Endothelial cell of umbilical vein (primary cell): ENCODE measurements around the gene CD83. TPM values are rescaled to one million over a fixed set of nuclear protein-coding genes. Genes with fewer than 3 reads are reported as not detected.

ENCODE experiments used
- BruUV-seq: library from RNA; stranded (reverse); fragments of 400-500 nt; replicated peaks from 2 replicates; lab custom pipeline; 2021; lab: Mats Ljungman, UMichigan
- CTCF ChIA-PET: fragments of 300-600, 350-600 bp; sonication (Branson Sonifier 250); formaldehyde crosslinking; loops from one replicate; lab custom pipeline; 2021; ENCODE audit warnings: antibody characterized with exemption, inconsistent platforms; lab: Charles Lee
- POLR2A ChIA-PET: fragments of 300-600, 350-600 bp; sonication (Branson Sonifier 250); formaldehyde crosslinking; loops from one replicate; lab custom pipeline; 2021; ENCODE audit warnings: antibody characterized with exemption, inconsistent platforms; lab: Charles Lee
- DNase-seq: peaks from one replicate; pipeline ENCODE4 v3.0.0-alpha.2; 2011; ENCODE audit warnings: low read depth, low spot score
- FAIRE-seq: peaks from 2 replicates; lab custom pipeline; 2011; peaks lifted over from hg19 to GRCh38; lab: Jason Lieb, UNC
- H2AFZ ChIP-seq: 2 replicates; pipeline ENCODE4 v1.6.0; 2012; ENCODE audit warnings: low read depth, low read length, control low read depth, inconsistent platforms
- H3K27ac ChIP-seq: 2 replicates; pipeline ENCODE4 v1.5.1; 2011; ENCODE audit warnings: low read depth, mild to moderate bottlenecking, control low read depth, low read length, moderate library complexity; ENCODE audit not compliant: insufficient read depth
- H3K27me3 ChIP-seq, 2 experiments: 2 replicates each; pipeline versions ENCODE4 v1.6.0 to v1.6.1; 2011; ENCODE audit warnings: low read length in 2 of 2, mixed read lengths in 1 of 2; ENCODE audit not compliant: control insufficient read depth in 2 of 2, insufficient read depth in 2 of 2
- H3K36me3 ChIP-seq, 2 experiments: 2 replicates in 1 of 2; 3 replicates in 1 of 2; pipeline ENCODE4 v1.5.1; 2011; ENCODE audit warnings: low read length in 2 of 2, mild to moderate bottlenecking in 1 of 2, moderate library complexity in 1 of 2; ENCODE audit not compliant: control insufficient read depth in 2 of 2, insufficient read depth in 2 of 2; ENCODE audit errors: extremely low read depth in 1 of 2
- H3K4me1 ChIP-seq: 3 replicates; pipeline ENCODE4 v1.5.1; 2011; ENCODE audit warnings: mild to moderate bottlenecking, low read length; ENCODE audit not compliant: control insufficient read depth, insufficient read depth; ENCODE audit errors: extremely low read depth
- H3K4me2 ChIP-seq: 2 replicates; pipeline ENCODE4 v1.6.1; 2011; ENCODE audit warnings: low read length, control low read depth, mixed read lengths; ENCODE audit not compliant: insufficient read depth
- H3K4me3 ChIP-seq, 3 experiments: fragments of 200-600 bp in 1 of 3; sonication (generic), shearing (Covaris generic) in 1 of 3; replicated peaks in 1 of 3; 2 replicates each; pipeline ENCODE4 v1.5.1; 2011 to 2016; ENCODE audit warnings: control low read depth in 3 of 3, low read length in 3 of 3, mild to moderate bottlenecking in 2 of 3, inconsistent platforms in 1 of 3, low read depth in 1 of 3, moderate library complexity in 1 of 3; ENCODE audit not compliant: insufficient read depth in 1 of 3
- H3K79me2 ChIP-seq: 2 replicates; pipeline ENCODE4 v1.6.0; 2012; ENCODE audit warnings: low read length, inconsistent platforms; ENCODE audit not compliant: control insufficient read depth, insufficient read depth
- H3K9ac ChIP-seq: replicated peaks from 2 replicates; pipeline ENCODE3; 2011; ENCODE audit warnings: low read length, control low read depth; ENCODE audit not compliant: insufficient read depth; ENCODE audit errors: extremely low read depth
- H3K9me1 ChIP-seq: replicated peaks from 3 replicates; pipeline ENCODE4 v1.6.0; 2011; ENCODE audit warnings: mild to moderate bottlenecking, low read length; ENCODE audit not compliant: control insufficient read depth, insufficient read depth; ENCODE audit errors: extremely low read depth
- H3K9me3 ChIP-seq: replicated peaks from 2 replicates; pipeline ENCODE4 v1.5.1; 2012; ENCODE audit warnings: low read length, inconsistent platforms; ENCODE audit not compliant: control insufficient read depth, insufficient read depth
- H4K20me1 ChIP-seq: replicated peaks from 2 replicates; pipeline ENCODE3; 2011; ENCODE audit warnings: mild to moderate bottlenecking, low read length; ENCODE audit not compliant: control insufficient read depth, insufficient read depth; ENCODE audit errors: extremely low read depth
- EZH2 ChIP-seq: IDR thresholded peaks from 2 replicates; pipeline ENCODE4 v1.6.1; 2012; ENCODE audit warnings: borderline replicate concordance, low read depth, mild to moderate bottlenecking, moderate library complexity, low read length, inconsistent platforms; ENCODE audit not compliant: severe bottlenecking
- GATA2 ChIP-seq: IDR thresholded peaks from 2 replicates; pipeline ENCODE4 v1.7.0; 2011; ENCODE audit warnings: low read depth, mild to moderate bottlenecking, moderate library complexity, mixed read lengths, low read length; ENCODE audit not compliant: insufficient read length, insufficient read depth
- JUN ChIP-seq: IDR thresholded peaks from 2 replicates; pipeline ENCODE4 v1.6.1; 2011; ENCODE audit warnings: borderline replicate concordance, low read depth; ENCODE audit not compliant: insufficient read length, insufficient read depth
- MYC ChIP-seq: IDR thresholded peaks from one replicate; pipeline ENCODE4 v1.6.1; 2011; ENCODE audit warnings: mild to moderate bottlenecking, low read depth, low read length
- POLR2A ChIP-seq: IDR thresholded peaks from 2 replicates; pipeline ENCODE4 v1.6.1; 2012; ENCODE audit warnings: low read depth, mild to moderate bottlenecking, control low read depth, low read length
- POLR2AphosphoS5 ChIP-seq: IDR thresholded peaks from 2 replicates; pipeline ENCODE4 v1.6.1; 2012; ENCODE audit warnings: low read depth, mild to moderate bottlenecking, control low read depth, low read length, moderate library complexity; ENCODE audit not compliant: insufficient read depth
- dilution Hi-C: fragments of 300-500 bp; cut with MboI; formaldehyde crosslinking; loops from one replicate; pipeline ENCODE4 v1.15.0; 2019; ENCODE audit warnings: low sequenced_read_pairs; ENCODE audit not compliant: extremely low pct_ligation_motif_present
- intact Hi-C: fragments of 100-400 bp; cut with micrococcal nuclease; formaldehyde crosslinking; loops from one replicate; pipeline ENCODE4 v1.10.0; 2022
- polyA plus RNA-seq, 4 experiments: library from polyadenylated mRNA; depleted of rRNA in 3 of 4; stranded (reverse) in 3 of 4; unstranded in 1 of 4; fragments of >200 nt; gene quantifications; 2 replicates each; pipeline versions ENCODE4 v1.2.1 to v1.2.3, GENCODE V29; 2011 to 2012; ENCODE audit warnings: missing spikeins in 1 of 4
- total RNA-seq: library from RNA; stranded (reverse); gene quantifications from 2 replicates; pipeline ENCODE4 v1.2.3, GENCODE V29; 2021
- TF ChIP-seq, protein P1 (sequence below), 2 donors: IDR thresholded peaks; 1 replicate in 1 of 2; 2 replicates in 1 of 2; pipeline ENCODE4 v1.5.1; 2011; ENCODE audit warnings: low read length in 2 of 2, mild to moderate bottlenecking in 2 of 2, moderate library complexity in 2 of 2, control low read depth in 1 of 2, inconsistent platforms in 1 of 2, low read depth in 1 of 2; ENCODE audit not compliant: insufficient read depth in 1 of 2; ENCODE audit errors: extremely low read depth in 1 of 2
- TF ChIP-seq, protein P2 (sequence below): IDR thresholded peaks from 2 replicates; pipeline ENCODE4 v1.6.1; 2011; ENCODE audit not compliant: insufficient read depth, insufficient read length

CD83 gene
- total and polyA plus RNA-seq, 2 donors (not counting 3 experiments of a cell fraction or from before 2014, with no cell fraction given), result 0.40 to 0.46 TPM

DNA sequence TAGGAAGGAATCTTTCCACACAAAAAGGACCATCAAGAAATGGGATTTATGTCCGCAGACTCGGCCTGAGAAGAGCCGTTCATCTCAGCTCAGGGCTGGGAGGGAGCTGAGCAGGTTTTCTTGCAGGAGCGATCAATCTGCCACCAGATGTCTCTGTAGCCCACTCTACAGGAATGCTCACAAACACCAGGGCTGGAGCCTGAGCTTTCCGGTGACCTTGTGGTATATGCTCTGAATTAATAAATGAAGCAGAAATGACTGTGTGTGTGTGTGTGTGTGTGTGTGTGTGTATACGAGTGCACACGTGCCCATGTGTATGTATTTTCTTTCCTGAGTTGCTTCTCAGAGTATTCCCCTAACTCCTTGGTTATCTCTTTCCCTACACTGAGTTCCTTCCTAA is 12.0 kb downstream of the CD83 start:
- Histone ChIP-seq H3K27ac (no peak overlapping the region), H3K4me3 (no peak overlapping the region), H2AFZ (no peak overlapping the region), H3K4me2 (no peak overlapping the region), H3K79me2 (no peaks in the 10 kb centered on the region), H4K20me1 (no peaks in the 10 kb centered on the region), H3K9me1 (no peaks in the 10 kb centered on the region), H3K27me3 (no peaks in the 10 kb centered on the region), H3K36me3 (no peaks in the 10 kb centered on the region), H3K4me1 (no peaks in the 10 kb centered on the region), H3K9me3 (no peaks in the 10 kb centered on the region), H3K9ac (no peak overlapping the region)
- POLR2A ChIA-PET, result interaction anchor here (0.6 kb wide), 1 partner anchor 1344 kb away, joined by 3 read pairs; no protein-coding TSS in a partner anchor
- TF ChIP-seq, protein P1, sequence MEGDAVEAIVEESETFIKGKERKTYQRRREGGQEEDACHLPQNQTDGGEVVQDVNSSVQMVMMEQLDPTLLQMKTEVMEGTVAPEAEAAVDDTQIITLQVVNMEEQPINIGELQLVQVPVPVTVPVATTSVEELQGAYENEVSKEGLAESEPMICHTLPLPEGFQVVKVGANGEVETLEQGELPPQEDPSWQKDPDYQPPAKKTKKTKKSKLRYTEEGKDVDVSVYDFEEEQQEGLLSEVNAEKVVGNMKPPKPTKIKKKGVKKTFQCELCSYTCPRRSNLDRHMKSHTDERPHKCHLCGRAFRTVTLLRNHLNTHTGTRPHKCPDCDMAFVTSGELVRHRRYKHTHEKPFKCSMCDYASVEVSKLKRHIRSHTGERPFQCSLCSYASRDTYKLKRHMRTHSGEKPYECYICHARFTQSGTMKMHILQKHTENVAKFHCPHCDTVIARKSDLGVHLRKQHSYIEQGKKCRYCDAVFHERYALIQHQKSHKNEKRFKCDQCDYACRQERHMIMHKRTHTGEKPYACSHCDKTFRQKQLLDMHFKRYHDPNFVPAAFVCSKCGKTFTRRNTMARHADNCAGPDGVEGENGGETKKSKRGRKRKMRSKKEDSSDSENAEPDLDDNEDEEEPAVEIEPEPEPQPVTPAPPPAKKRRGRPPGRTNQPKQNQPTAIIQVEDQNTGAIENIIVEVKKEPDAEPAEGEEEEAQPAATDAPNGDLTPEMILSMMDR (IDR thresholded peaks at IDR 0.05; ENCODE audit: extremely low read depth in 1 of 2, insufficient read depth in 1 of 2, low read depth in 1 of 2, low read length in 2 of 2), result peak; percentile 20 to 50
- no peak for TF ChIP-seq GATA2
- intact Hi-C loops, result loop anchor here (1.0 kb wide), 1 partner anchor 15 kb away; no protein-coding TSS in a partner anchor
- dilution Hi-C loops, result no loop called here
- DNase-seq, result peak; percentile 40
- peak; percentile 15 for FAIRE-seq
- CTCF ChIA-PET, result interaction anchor here (0.6 to 2.2 kb wide), 13 partner anchors 10 to 1498 kb away, joined by 3 to 17 read pairs (median 4); no protein-coding TSS in a partner anchor
- BruUV-seq, result no TSS peak

DNA sequence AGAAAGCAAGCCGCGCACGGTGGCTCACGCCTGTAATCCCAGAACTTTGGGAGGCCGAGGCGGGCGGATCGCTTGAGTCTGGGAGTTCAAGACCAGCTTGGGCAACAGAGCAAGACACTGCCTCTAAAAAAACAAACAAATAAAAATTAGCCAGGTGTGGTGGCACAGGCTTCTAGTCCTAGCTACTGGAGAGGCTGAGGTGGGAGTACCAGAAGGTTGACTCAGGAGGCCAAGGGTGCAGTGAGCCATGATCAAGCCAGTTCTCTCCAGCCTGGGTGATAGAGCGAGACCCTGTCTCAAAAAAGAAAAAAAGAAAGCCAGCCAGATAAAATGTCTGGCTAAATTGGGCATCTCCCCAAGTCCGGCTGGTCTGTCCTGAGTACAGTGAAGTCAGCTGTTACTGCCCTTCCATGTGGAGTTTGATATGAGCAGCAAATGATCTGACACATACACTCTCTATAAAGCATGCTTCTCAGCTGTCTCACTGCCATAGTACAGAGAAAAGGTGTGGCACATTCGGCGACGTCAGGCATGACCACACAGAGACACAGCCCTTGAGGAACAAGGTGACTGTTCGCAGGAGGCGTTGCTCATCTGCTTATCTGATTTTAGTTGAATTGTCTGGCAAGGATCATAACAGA is 13.0 kb downstream of the CD83 start:
- dilution Hi-C loops (no loop called here), intact Hi-C loops (no loop called here)
- Histone ChIP-seq H3K27me3 (no peaks in the 10 kb centered on the region), H3K4me1 (no peaks in the 10 kb centered on the region), H2AFZ (no peak overlapping the region), H3K27ac (no peak overlapping the region), H4K20me1 (no peaks in the 10 kb centered on the region), H3K9me3 (no peaks in the 10 kb centered on the region), H3K36me3 (no peaks in the 10 kb centered on the region), H3K4me3 (no peak overlapping the region), H3K9me1 (no peaks in the 10 kb centered on the region), H3K9ac (no peak overlapping the region), H3K4me2 (no peak overlapping the region), H3K79me2 (no peaks in the 10 kb centered on the region)
- ChIA-PET CTCF (interaction anchor here (1.4 to 1.7 kb wide), 2 partner anchors 9 to 80 kb away, joined by 6 read pairs; no protein-coding TSS in a partner anchor), POLR2A (no interaction called here)
- no peak for DNase-seq
- TF ChIP-seq JUN, result no peak
- no peak for TF ChIP-seq MYC
- no peak for TF ChIP-seq POLR2AphosphoS5
- TF ChIP-seq EZH2, result no peak
- TF ChIP-seq POLR2A, result no peak
- TF ChIP-seq, protein P2, sequence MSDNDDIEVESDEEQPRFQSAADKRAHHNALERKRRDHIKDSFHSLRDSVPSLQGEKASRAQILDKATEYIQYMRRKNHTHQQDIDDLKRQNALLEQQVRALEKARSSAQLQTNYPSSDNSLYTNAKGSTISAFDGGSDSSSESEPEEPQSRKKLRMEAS, result no peak
- no peak for FAIRE-seq
- no TSS peak for BruUV-seq
